DND-41 (cell line): Measurements from ENCODE around the gene FBXW2.

Source experiments
- ATAC-seq: fragments of 200-7000 bp; cut with Tn5 transposase; 3 replicates; pipeline ENCODE4 v1.9.1; 2021; ENCODE audit warnings: low read depth; ENCODE audit not compliant: insufficient read depth
- DNase-seq: peaks from one replicate; pipeline ENCODE4 v3.0.0-alpha.2; 2020
- H2AFZ ChIP-seq: 2 replicates; pipeline ENCODE4 v1.6.0; 2012; ENCODE audit warnings: low read depth, low read length
- H3K27ac ChIP-seq: 2 replicates; pipeline ENCODE4 v1.5.1; 2012; ENCODE audit warnings: low read length, inconsistent platforms
- H3K27me3 ChIP-seq: fragments of 200-600 bp; sonication (generic); 2 replicates; pipeline ENCODE4 v1.6.0; 2012; ENCODE audit warnings: low read length, mild to moderate bottlenecking, inconsistent platforms; ENCODE audit not compliant: insufficient read depth, poor library complexity
- H3K36me3 ChIP-seq: 2 replicates; pipeline ENCODE4 v1.5.1; 2012; ENCODE audit warnings: low read length, inconsistent platforms; ENCODE audit not compliant: insufficient read depth
- H3K4me1 ChIP-seq: 2 replicates; pipeline ENCODE4 v1.5.1; 2012; ENCODE audit warnings: mild to moderate bottlenecking, low read length; ENCODE audit not compliant: insufficient read depth
- H3K4me2 ChIP-seq: 2 replicates; pipeline ENCODE4 v1.6.0; 2012; ENCODE audit warnings: mild to moderate bottlenecking, moderate library complexity, low read length, inconsistent platforms; ENCODE audit not compliant: insufficient read depth
- H3K4me3 ChIP-seq, 2 experiments: fragments of 200-600 bp in 1 of 2; shearing (Covaris generic) in 1 of 2; 2 replicates each; pipeline ENCODE4 v1.5.1; 2012 to 2016; ENCODE audit warnings: inconsistent platforms in 2 of 2, low read length in 2 of 2, mild to moderate bottlenecking in 2 of 2, low read depth in 1 of 2, moderate library complexity in 1 of 2
- H3K79me2 ChIP-seq: 2 replicates; pipeline ENCODE4 v1.6.0; 2012; ENCODE audit warnings: low read length, inconsistent platforms; ENCODE audit not compliant: insufficient read depth
- H3K9ac ChIP-seq: 2 replicates; pipeline ENCODE4 v1.6.0; 2012; ENCODE audit warnings: low read depth, mild to moderate bottlenecking, inconsistent platforms, low read length, moderate library complexity
- H3K9me3 ChIP-seq: 2 replicates; pipeline ENCODE4 v1.5.1; 2012; ENCODE audit warnings: low read length, moderate library complexity, mild to moderate bottlenecking, inconsistent platforms; ENCODE audit not compliant: insufficient read depth, severe bottlenecking
- H4K20me1 ChIP-seq: 2 replicates; pipeline ENCODE4 v1.6.0; 2012; ENCODE audit warnings: low read length; ENCODE audit not compliant: insufficient read depth
- EZH2 ChIP-seq: IDR thresholded peaks from 3 replicates; pipeline ENCODE4 v1.6.1; 2012; ENCODE audit warnings: borderline replicate concordance, low read depth, mild to moderate bottlenecking, moderate library complexity, low read length, inconsistent platforms; ENCODE audit not compliant: severe bottlenecking
- TF ChIP-seq, protein P1 (sequence below): IDR thresholded peaks from 2 replicates; pipeline ENCODE4 v1.5.1; 2012; ENCODE audit warnings: borderline replicate concordance, low read length, moderate library complexity, mild to moderate bottlenecking; ENCODE audit not compliant: poor library complexity, severe bottlenecking; ENCODE audit errors: extremely low read depth

The FBXW2 gene

GRCh38 chr9:120730654-120731514 is 62.3 kb downstream of the FBXW2 start:
- H4K20me1 ChIP-seq = no peaks in the 10 kb centered on the region
- no peak overlapping the region for H3K9ac ChIP-seq
- DNase-seq (no peak), ATAC-seq (no peak)
- no peaks in the 10 kb centered on the region for H3K4me1 ChIP-seq
- no peaks in the 10 kb centered on the region for H3K36me3 ChIP-seq
- H3K9me3 ChIP-seq = no peaks in the 10 kb centered on the region
- no peak overlapping the region for H3K27ac ChIP-seq
- no peak overlapping the region for H3K4me2 ChIP-seq
- H3K79me2 ChIP-seq = no peaks in the 10 kb centered on the region
- no peak overlapping the region for H3K4me3 ChIP-seq
- TF ChIP-seq, protein P1, sequence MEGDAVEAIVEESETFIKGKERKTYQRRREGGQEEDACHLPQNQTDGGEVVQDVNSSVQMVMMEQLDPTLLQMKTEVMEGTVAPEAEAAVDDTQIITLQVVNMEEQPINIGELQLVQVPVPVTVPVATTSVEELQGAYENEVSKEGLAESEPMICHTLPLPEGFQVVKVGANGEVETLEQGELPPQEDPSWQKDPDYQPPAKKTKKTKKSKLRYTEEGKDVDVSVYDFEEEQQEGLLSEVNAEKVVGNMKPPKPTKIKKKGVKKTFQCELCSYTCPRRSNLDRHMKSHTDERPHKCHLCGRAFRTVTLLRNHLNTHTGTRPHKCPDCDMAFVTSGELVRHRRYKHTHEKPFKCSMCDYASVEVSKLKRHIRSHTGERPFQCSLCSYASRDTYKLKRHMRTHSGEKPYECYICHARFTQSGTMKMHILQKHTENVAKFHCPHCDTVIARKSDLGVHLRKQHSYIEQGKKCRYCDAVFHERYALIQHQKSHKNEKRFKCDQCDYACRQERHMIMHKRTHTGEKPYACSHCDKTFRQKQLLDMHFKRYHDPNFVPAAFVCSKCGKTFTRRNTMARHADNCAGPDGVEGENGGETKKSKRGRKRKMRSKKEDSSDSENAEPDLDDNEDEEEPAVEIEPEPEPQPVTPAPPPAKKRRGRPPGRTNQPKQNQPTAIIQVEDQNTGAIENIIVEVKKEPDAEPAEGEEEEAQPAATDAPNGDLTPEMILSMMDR = no peak
- TF ChIP-seq EZH2 = no peak
- H2AFZ ChIP-seq = no peak overlapping the region
- H3K27me3 ChIP-seq = no peaks in the 10 kb centered on the region

DNA sequence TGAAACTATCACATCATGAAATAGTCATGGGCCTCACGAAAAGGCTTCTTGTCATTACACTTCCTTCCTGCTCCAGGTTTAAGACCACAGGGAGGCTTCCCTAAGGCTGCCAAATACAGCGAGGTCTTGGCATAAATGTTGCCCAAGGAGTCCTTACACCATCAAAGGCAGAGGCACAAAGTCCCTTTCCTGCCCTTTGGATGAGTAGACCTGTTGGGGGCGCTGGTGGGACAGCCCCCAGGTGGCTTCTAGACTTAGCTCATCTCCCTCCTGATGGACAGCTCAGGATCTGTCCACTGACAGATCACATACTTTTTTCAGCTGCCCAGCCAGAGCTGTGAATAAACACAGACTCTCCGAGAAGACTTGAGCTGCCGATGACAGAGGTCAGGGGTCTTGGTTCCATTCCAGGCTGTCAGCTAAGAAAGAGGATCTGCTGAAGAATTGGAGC is 63.4 kb downstream of the FBXW2 start:
- H3K27me3 ChIP-seq = no peaks in the 10 kb centered on the region
- no peaks in the 10 kb centered on the region for H3K79me2 ChIP-seq
- no peaks in the 10 kb centered on the region for H3K9me3 ChIP-seq
- H3K36me3 ChIP-seq = no peaks in the 10 kb centered on the region
- no peak overlapping the region for H2AFZ ChIP-seq
- H3K4me3 ChIP-seq = no peak overlapping the region
- ATAC-seq = no peak; the same call in 2 of the 3 replicates
- TF ChIP-seq, protein P1 = peak; percentile 22
- TF ChIP-seq EZH2 = no peak
- H4K20me1 ChIP-seq = no peaks in the 10 kb centered on the region
- H3K4me2 ChIP-seq = no peak overlapping the region
- H3K4me1 ChIP-seq = no peaks in the 10 kb centered on the region
- DNase-seq = no peak
- no peak overlapping the region for H3K27ac ChIP-seq
- H3K9ac ChIP-seq = no peak overlapping the region

- Histone ChIP-seq H3K27me3 (no peaks in the 10 kb centered on the region), H3K4me1 (no peaks in the 10 kb centered on the region), H3K9me3 (no peaks in the 10 kb centered on the region), H3K9ac (no peak overlapping the region), H3K4me2 (no peak overlapping the region), H2AFZ (no peak overlapping the region), H3K36me3 (no peaks in the 10 kb centered on the region), H4K20me1 (no peaks in the 10 kb centered on the region), H3K27ac (no peak overlapping the region), H3K79me2 (no peaks in the 10 kb centered on the region), H3K4me3 (no peak overlapping the region)
- no peak for TF ChIP-seq EZH2
- TF ChIP-seq, protein P1 = no peak
- no peak for DNase-seq
- ATAC-seq = peak; percentile 42; the same call in 1 of the 3 replicates
Measured at GRCh38 chr9:120726484-120726883, 66.7 kb downstream of the FBXW2 start.
